VCaP (cell line): ENCODE results near the gene PLD5.
"Not testable (repeated sequence)": the region's sequence is repeated elsewhere in the genome, so short reads cannot be mapped to it uniquely, and the experiment has no call there.

Experiments
- H3K27ac ChIP-seq: fragments of 450-650 bp; 2 replicates; pipeline ENCODE4 v1.5.1; 2017
- TF ChIP-seq, protein P1 (sequence below): fragments of 450-650 bp; conservative IDR thresholded peaks from 2 replicates; pipeline ENCODE4 v1.5.1; 2017; ENCODE audit warnings: mild to moderate bottlenecking, moderate library complexity

PLD5 gene

DNA sequence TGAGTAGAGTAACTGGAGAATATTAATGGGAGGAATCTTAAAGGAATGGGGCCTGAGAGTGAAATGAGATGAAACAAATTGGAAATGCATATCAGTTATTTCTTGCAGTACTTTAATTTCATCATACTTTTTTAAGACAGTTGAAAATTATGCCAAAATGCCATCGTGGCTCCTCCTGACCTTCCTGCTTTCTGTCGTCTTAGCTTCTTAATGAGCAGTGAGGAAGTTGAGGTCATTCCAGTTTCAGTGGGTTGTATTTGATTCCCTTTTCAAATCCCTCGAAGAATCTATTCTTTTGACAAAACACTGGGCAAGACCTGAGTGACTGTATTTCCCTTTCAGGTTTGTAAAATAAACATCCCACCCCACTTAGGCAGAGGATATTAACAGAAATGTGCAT is 390.7 kb downstream of the PLD5 start:
- H3K27ac ChIP-seq: no peak overlapping the region
- TF ChIP-seq, protein P1, sequence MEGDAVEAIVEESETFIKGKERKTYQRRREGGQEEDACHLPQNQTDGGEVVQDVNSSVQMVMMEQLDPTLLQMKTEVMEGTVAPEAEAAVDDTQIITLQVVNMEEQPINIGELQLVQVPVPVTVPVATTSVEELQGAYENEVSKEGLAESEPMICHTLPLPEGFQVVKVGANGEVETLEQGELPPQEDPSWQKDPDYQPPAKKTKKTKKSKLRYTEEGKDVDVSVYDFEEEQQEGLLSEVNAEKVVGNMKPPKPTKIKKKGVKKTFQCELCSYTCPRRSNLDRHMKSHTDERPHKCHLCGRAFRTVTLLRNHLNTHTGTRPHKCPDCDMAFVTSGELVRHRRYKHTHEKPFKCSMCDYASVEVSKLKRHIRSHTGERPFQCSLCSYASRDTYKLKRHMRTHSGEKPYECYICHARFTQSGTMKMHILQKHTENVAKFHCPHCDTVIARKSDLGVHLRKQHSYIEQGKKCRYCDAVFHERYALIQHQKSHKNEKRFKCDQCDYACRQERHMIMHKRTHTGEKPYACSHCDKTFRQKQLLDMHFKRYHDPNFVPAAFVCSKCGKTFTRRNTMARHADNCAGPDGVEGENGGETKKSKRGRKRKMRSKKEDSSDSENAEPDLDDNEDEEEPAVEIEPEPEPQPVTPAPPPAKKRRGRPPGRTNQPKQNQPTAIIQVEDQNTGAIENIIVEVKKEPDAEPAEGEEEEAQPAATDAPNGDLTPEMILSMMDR: no peak

DNA sequence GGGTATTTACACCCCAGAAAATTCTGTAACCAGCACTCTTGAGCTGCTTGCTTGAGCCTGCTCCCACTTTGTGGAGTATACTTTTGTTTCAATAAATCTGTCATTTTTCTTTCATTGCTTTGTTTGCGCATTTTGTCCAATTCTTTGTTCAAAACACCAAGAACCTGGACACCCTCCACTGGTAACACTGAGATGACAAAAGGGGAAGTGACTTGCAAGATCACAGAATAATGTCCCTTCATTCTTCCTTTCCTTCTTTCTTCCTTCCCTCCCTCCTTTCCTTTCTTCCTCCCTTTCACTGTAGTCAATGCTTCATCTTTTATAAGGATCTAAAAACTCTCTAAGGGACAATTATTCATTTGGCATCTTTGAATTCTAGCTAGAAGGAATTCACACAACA is 391.1 kb downstream of the PLD5 start:
- no peak overlapping the region for H3K27ac ChIP-seq
- TF ChIP-seq, protein P1: no peak

DNA sequence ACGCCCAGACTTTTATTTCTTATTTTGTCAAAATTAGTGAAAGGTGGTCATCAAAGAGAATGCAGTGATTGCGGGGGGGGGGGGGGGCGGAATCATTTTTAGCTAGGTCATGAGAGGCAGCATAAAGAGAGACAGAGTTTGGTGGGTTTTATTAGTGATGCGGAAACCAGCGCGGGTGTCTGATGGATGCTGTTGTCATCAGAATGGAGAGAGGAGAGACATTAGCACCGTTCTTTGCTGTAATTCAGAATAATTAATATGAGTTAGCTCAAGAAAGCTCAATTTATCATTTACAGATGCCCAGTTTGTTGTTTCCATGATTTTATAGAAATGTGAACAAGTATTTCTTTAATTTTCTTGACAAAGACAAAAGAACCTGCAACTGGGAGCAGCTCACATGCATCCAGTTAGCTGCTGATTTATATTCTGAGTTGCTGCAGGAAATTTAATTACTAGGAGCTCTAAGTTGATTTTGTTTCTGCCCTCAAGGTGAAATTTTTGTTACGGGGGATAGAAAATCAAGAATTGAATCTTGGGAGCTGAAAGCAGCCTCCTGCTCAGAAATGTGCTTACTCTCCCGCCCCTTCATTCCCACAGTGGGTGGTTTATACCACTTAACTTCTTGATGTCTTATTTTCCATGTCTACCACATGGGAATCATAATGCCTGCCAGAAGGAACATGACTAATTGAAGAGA is 392.2 kb downstream of the PLD5 start:
- no peak overlapping the region for H3K27ac ChIP-seq
- TF ChIP-seq, protein P1: no peak

DNA sequence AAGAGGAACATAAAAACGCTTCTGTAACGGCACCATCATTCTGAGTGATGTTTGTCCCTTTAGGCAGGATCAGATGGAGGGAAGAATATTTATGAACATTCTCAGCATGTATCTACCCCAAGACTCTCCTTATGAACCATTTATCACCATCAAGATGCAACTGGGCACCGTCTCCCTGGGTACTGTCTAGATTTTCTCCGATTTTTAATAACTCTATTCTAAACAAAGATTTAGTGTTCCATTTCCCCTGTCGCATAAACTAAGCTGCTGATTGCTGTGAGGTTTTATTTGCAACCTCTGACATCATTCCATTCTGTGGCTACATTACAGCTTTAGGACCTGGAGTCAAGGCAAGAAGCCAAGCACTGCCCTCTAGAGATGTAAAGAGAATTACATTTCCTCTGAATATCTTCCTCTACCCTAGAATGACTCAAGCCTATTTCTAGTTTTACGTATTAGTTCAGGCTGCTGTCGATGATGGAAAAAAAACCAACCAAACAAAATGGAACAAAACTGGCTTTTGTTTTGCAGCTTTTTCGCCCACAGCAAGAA is 395.5 kb downstream of the PLD5 start:
- H3K27ac ChIP-seq: no peak overlapping the region
- TF ChIP-seq, protein P1: peak; percentile 29

DNA sequence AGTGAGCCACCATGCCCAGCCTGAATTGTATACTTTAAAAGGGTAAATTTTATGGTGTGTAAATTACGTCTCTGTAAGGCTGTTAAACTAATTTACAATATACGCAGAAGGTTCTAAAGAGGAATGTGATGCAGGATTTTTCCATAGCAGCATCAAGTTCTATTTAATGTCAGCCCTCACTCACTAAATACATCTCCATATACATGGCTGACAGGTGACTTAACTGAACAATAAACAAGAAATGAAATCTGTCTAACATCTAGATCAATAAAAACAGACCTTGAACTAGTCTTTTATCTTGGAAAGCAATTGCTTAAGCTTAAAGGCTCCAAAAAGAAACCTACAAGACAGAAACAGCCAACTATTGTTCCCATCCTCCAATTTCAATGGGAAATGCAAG is 404.1 kb downstream of the PLD5 start:
- TF ChIP-seq, protein P1: no peak
- no peak overlapping the region for H3K27ac ChIP-seq

DNA sequence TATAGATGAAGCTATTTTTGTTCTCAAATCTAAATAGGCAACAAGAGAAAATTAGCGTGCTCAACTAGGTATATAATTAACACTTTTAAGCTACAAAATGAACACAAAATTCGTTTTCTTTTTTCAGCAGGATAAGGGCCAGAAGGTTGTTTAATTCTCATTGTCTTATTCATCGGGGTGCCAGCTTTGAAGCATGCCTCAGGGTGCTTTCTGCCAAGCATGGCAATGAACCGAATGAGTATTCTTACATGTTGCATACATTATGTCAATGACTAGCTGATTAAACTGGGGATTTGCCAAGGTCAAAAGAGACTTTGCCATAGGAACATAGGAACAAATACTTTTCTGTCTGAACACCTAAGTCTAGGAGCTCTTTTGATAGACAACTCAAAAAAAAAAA is 423.6 kb downstream of the PLD5 start:
- H3K27ac ChIP-seq: no peak overlapping the region
- TF ChIP-seq, protein P1: no peak

DNA sequence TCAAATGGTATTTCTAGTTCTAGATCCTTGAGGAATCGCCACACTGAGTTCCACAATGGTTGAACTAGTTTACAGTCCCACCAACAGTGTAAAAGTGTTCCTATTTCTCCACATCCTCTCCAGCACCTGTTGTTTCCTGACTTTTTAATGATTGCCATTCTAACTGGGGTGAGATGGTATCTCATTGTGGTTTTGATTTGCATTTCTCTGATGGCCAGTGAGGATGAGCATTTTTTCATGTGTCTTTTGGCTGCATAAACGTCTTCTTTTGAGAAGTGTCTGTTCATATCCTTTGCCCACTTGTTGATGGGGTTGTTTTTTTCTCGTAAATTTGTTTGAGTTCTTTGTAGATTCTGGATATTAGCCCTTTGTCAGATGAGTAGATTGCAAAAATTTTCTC is 427.2 kb downstream of the PLD5 start:
- not testable (repeated sequence) for H3K27ac ChIP-seq

DNA sequence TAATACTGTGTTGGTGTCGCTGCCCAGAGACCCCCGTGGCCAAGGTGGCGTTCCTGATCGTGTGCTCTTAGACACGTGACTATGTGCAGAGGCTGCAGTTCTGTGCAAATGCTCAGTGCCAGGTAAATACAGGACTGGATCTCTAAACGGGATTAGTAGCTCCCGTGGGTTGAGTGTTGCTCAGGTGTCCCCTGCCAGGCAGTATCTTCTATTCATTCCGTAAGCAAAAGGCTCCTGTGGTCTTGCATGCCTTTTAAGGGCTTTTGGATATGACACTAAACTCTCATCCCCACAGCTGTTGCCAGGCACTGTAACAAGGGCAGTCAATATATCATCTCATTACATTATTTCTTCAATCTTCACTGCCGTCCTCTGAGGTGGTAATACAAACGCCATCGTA is 431.4 kb downstream of the PLD5 start:
- TF ChIP-seq, protein P1: no peak
- no peak overlapping the region for H3K27ac ChIP-seq
